ENCODE data around the gene DLEC1.

DNA sequence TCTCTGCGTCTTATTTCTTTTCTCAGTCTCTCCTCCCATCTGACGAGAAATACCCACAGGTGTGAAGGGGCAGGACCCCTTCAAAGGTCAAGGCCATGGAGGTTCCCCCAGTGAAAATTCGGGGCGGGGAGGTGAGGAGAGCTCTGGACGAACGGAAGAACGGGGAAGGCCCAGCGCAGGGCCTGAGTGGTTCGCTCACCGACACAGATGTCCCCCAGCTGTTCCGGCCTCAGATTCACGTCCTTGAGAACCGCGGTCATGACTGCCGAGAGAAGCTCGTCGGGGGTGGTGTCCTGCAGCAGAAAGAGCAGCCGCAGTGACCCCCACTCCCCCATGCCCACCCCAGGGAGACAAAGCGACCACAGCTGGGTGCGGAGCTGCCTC lies 97.4 kb downstream of the DLEC1 start:
- no peak for TF ChIP-seq CTCF (IDR thresholded peaks at IDR 0.05)
- no peak for TF ChIP-seq POLR2A (IDR thresholded peaks at IDR 0.05)
